GM21825 (cell line): ENCODE data around the gene IKZF4.
"Not testable (repeated sequence)": the region's sequence is repeated elsewhere in the genome, so short reads cannot be mapped to it uniquely, and the experiment has no call there.

Experiments used
- ATAC-seq: cut with Tn5 transposase; IDR thresholded peaks from one replicate; pipeline ENCODE4 v1.9.1; 2021; ENCODE audit warnings: mild to moderate bottlenecking, moderate library complexity; ENCODE audit not compliant: unreplicated experiment

Gene IKZF4

DNA sequence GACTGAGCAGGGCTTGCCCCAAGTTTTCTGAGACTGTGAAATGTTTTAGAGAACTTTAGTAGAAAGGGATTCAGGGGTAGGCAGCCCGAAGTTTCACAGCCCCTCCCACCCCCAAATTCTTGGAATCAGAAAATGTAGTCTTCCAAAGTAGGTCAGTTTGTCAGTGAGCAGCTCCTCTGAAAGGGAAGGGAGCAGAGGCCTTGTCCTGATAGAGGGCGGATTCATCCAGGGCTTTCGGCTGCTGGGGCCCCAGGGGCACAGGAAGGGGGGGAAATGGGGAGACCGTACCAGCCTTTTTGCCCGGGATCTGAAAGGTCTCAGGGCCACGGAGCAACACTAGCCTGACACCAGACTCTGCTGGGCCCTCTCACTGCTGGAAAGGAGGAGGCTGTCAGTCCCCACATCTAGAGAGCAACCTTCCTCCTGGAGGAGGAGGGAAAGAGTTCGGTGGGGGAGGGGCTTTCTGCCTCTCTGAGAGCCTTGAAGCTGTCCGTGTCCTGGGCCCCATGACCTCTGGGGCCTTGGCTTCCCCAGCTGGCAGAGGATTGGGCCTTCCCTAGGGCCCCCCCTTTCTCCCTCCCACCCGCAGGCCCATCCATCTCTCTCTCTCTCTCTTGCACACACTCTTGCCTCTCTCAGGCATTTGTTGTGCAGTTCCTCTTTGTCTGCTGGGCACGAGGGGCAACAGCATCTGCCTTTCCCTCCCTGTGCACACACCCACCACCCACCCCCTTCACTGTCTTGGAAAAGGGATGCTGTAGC, at the start of gene IKZF4:
TSS of gene IKZF4 (plus strand) at position 621 of the 762 bp plus-strand sequence. CDS start 451 bp downstream, outside the sequence.
- no peak for ATAC-seq

DNA sequence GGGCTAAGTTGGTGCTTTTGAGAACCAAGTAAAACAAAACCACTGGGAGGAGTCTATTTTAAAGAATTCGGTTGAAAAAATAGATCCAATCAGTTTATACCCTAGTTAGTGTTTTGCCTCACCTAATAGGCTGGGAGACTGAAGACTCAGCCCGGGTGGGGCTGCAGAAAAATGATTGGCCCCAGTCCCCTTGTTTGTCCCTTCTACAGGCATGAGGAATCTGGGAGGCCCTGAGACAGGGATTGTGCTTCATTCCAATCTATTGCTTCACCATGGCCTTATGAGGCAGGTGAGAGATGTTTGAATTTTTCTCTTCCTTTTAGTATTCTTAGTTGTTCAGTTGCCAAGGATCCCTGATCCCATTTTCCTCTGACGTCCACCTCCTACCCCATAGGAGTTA, 48.8 kb upstream of the IKZF4 start:
- ATAC-seq, result no peak

DNA sequence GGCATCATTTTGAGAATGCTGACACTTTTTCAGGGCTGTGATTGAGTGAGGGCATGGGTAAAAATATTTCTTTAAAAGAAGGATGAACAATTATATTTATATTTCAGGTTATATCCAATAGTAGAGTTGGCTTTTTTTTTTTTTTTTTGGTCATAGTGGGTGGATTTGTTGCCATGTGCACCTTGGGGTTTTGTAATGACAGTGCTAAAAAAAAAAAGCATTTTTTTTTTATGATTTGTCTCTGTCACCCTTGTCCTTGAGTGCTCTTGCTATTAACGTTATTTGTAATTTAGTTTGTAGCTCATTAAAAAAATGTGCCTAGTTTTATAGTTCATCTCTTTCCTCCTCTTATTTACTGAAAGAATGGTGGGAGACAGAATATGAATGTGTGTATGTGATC, 48.4 kb upstream of the IKZF4 start:
- ATAC-seq, result no peak

DNA sequence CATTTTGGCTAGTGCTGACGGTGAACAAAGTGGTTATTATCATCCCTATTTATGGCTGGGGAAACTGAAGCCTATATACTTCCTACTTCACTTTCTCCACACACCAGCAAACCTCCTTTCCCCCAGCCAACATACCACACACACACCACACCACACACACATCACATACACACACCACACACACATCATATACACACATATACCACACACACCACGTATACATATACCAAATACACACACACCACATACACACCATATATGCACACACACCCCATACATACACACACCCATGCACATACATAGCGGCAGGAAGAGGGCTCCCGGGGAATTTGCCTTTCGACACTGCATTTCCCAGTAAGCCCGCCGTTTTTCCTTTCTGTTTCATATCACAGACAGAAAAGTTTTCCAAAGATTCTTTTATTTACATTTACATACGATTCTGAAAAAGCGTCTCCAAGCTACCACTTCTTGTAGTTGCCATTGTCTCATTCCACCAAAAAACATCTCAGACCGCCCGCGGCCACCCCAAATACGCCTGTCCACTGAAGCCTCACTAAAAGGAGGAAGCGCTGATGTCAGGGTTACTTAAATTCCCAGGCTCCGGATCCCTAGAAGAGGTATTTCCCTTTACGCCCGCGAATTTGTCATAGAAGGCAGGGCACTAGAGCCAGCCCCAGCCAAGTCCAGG, 47.8 kb upstream of the IKZF4 start:
- no peak for ATAC-seq

DNA sequence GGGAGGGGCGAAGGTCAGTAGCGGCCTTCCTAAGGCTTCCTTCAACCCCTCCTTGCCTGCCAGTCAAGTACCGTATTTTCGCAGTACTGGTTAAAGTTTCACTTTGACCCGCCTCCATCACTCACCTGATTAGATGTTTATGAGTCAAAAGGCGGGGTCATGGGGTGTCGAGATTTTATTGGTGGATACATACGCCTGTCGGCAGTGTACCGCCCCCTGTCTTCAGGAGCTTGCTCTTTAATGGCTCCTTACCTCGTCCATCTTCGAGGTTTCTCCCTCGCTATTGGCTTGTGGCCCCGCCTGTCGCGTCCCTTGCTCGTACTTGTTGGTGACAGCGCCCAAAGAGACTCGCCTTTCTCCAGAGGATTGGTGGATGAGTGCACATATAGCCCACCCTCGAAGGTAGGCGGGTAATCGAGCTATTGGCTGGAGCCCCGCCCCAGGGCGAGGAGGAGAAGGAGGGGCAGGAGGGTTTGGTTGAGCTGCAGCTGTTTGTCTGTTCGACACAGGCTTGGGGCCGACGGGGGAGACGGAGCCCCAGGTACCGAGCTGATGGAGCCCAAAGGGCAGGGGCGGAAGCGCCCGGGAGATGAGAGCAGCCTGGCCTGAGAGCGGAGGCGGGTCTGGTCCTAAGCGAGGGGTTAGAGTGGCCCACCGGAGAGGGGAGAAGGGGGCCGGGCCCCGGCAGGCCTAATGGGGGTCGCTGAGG, 47.1 kb upstream of the IKZF4 start, which contains the start of gene RAB5B:
TSS of gene RAB5B (plus strand) at position 480 of the 709 bp plus-strand sequence. CDS start 12,883 bp downstream, outside the sequence.
- ATAC-seq, result peak; percentile 87

DNA sequence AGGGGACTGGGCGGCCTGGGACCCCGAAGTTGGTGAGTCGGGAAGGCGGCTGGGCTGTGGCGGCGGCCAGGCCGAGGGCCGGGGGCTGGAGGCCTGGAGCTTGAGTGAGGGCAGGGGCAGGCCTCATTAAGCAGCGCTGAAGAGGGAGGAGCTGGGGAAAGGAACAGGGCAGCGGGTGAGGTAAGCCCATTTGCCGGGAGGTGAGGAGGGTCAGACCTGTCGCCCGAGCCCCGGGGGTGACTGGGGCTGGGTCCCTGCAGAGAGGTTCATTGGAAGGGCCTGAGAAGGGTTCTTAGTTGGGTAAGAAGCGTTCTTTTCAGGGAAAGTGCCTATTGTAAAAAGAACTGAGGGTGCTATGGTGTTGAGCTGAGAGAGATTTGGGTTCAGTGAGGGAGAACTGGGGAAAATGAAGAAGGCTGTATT, 46.5 kb upstream of the IKZF4 start:
- ATAC-seq, result peak; percentile 11

DNA sequence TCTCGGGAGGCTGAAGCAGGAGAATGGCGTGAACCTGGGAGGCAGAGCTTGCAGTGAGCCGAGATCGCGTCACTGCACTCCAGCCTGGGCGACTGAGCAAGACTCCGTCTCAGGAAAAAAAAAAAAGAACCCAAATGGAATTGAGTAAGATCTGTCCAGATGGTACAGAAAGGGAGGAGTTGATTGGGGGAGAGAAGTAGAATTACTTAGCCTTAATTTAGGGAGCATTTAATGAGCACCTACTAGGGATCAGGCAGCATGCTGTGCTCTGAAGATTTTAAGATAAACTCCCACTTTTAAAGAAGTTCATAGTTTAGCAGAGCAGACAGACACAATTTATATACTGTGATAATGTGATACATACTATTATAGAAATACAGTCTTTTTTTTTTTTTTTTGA, 42.5 kb upstream of the IKZF4 start:
- ATAC-seq, result no peak

DNA sequence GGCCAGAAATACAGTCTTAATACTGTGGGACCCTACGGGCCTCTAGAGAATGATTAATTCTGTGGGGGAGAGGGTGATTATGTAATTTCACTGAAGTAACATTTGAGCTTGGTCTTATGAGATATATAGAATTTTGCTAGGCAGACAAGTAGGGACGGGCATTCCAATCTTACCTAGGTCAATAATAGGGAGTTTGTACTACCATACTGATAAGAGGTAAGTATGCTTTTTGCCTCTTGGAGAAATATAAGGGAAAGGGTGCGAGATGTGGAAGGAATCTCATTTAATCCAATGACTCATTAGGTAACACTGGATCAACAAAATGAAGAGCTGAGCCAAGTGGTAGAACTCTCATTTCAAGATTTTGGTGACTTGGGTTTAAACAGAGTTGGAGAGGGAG, 41.8 kb upstream of the IKZF4 start:
- ATAC-seq, result no peak

DNA sequence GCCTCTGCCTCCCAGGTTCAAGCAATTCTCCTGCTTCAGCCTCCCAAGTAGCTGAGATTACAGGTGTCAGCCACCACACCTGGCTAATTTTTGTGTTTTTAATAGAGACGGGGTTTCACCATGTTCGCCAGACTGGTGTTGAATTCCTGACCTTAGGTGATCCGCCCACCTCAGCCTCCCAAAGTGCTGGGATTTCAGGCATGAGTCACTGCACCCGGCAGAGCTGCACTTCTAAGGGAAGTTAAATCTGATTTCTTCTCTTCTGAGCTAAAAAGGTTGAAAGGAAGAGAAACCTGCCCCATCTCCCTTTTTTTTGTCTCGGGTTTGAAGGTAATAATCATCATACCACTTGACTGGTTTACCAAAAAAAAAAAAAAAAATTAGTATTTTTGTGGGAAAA, 39.0 kb upstream of the IKZF4 start:
- not testable (repeated sequence) for ATAC-seq

DNA sequence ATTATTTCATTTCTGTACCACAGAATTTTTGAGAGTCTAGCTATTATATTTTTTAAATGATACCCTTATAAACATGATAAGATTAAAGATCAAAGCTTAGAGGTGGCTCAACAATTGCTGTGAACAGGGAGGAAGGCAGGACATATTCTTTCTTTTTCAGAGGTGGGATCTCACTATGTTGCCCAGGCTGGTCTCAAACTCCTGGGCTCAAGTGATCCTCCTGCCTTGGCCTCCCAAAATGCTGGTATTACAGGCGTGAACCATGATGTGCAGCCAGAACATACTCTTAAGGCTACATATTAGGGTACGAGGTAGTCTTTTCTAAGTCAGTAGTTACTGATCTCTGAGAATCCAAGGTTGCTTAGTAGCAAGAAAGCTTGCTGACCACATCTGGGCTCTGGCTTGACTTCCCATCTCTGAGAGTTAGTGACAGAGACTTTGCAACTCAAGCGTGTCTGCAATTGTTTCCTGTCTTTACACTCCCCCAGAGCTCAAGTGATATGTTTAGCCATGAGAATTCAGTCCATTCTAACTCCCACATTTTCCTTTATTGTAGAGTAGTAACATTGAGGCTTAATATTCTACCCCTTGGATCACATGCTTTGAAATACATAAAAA, 38.4 kb upstream of the IKZF4 start:
- ATAC-seq, result peak; percentile 82

DNA sequence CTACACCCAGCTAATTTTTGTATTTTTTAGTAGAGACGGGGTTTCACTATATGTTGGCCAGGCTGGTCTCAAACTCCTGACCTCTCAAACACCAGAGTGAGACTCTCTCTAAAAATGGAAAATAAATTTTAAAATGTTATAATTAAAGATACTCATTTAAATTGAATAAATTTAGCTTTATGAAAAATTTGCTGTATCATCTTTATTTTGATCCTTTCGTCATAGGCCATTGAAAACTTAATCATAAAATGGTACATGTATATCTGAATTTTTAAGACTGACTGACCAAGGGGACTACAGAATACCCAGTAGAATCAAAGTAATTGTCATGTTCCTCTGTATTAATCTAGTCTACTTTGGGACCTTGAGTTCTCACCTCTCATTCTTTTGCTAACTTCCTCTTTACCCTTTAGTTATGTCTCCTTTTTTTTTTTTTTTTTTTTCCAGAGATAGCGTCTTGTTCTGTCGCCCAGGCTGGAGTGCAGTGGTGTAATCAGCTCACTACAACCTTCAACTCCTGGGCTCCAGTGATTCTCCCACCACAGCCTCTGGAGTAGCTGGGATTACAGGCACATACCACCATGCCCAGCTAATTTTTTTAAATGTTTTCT, 37.5 kb upstream of the IKZF4 start:
- ATAC-seq, result no peak

DNA sequence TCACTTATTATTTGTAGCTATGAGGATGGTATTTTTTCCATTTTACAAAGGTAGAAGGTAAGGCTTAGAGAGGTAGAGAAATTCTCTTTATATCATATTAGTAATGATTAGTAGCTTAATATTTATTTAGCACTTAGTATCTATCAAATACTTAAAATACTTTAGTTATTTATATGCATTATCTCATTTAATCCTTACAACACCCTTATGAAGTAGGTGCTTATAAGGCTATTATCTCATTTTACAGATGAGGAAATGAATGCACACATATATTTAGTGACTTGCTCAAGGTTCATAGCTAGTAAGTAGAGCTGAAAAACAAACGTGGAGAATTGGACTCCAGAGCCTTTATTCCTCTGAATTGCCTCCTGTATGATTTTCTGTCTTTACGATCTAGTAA, 36.0 kb upstream of the IKZF4 start:
- no peak for ATAC-seq

DNA sequence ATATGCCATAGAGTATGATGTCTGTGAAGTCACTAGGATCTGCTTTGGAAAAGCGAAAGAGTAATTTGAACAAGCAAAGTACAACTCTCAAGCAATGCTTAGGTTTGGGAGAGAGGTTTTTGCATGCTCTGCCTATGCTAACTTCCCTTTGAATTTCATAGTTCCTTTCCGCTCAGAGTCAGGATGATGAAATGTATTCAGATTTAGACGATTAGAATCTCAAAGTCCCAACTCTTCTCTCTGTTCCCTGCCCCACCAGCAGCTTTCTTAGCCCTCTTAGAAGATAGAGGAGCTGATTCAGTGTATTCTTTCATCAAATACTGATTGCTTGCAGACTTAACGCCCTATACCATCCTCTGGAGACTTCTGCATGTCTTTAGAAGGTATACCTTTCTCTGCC, 35.5 kb upstream of the IKZF4 start:
- no peak for ATAC-seq

DNA sequence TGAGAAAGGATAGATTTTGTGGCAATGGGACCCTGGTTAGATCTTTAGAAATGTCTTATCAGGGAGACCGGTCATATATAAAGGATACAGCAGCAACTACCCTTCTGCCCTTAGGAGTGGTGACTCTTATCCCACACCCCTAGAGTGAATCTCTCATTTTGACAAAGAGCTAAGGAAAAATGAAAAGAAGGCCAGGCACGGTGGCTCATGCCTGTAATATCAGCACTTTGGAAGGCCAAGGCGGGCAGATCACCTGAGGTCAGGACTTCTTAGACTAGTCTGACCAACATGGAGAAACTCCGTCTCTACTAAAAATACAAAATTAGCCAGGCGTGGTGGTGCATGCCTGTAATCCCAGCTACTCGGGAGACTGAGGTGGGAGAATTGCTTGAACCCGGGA, 34.9 kb upstream of the IKZF4 start:
- ATAC-seq, result not testable (repeated sequence)

DNA sequence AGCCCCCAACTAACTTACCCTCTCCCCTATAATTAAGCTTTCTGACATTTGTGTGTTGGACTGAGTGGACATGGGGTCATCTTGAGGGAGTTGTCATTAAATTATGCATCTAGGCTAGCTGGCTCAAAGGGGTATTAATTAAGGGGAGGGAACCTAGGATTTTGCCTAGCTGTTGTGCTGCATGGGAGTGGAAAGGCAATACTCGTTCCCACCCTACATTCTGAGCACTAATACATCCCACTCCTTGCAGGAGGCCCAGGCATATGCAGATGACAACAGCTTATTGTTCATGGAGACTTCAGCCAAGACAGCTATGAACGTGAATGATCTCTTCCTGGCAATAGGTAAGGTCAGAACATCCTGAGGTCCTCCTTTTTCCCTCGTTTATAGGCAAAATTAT, 29.7 kb upstream of the IKZF4 start:
- ATAC-seq, result no peak

DNA sequence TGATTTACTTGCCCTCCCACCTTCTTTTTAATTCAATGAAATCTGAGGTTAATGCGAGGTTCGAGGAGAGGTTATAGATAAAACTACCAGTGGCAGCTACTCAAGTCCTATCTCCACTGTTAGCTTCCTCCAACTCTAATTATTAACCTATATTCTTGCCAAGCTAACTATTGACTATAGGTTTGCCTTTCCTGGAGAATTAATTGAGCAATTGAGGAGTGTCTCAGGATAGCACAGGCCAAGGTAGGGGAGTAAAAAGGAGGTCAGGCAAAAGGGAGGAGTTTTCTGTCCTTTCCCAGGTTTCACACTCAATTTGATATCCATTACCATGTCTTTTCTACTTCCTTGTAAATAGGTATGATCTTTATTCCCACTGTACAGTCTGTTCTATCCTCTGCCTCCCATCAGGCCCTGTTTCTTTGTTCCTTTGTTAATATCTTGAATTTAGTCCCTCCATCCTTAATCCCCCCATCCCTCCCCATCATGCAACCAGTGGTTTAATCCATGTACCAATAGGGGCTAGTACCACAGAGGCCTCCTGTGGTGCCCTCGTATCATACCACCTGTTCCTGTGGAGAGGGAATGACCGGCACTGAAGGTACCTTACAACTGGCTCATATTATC, 27.5 kb upstream of the IKZF4 start:
- ATAC-seq, result no peak

DNA sequence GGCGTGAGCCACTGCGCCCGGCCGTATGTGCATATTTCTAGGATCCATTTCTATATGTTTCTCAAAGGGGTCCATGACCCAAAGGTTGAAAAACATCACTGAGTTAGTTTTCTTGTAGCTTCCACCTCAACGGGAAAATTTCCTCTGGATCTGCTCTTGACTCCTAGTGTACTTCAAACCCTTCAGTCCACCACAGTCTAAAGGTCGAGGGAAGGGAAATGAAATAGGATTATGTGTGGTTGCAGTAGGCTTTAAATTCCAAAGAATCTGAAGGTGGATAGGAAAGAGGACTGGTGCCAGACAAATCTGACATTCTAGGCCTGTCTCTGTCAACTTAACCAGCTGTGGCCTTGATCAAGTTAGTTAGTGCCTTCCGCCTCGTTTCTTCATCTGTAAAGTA, 25.5 kb upstream of the IKZF4 start:
- no peak for ATAC-seq

DNA sequence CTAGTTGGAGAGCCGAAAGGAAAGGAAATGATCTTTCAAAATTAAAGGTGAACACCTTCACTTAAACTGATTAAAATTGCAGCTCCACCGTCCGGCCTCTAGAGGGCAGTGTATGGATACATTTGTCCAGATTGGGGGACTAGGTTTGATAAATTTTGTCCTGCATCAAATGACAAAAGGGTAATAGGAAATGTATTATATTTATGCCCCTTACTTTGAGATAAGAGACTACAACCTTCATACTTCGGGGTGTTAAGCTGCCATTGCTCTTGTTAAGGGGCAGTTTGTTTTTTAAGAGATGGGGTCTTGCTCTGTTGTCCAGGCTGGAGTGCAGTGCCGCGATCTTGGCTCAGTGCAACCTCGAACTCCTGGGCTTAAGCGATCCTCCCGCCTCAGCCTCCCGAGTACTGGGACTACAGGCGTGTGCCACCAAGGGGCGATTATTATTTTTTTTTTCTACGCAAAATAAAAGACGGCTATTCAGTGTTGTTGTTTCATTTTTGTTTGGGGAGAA, 24.6 kb upstream of the IKZF4 start:
- no peak for ATAC-seq

DNA sequence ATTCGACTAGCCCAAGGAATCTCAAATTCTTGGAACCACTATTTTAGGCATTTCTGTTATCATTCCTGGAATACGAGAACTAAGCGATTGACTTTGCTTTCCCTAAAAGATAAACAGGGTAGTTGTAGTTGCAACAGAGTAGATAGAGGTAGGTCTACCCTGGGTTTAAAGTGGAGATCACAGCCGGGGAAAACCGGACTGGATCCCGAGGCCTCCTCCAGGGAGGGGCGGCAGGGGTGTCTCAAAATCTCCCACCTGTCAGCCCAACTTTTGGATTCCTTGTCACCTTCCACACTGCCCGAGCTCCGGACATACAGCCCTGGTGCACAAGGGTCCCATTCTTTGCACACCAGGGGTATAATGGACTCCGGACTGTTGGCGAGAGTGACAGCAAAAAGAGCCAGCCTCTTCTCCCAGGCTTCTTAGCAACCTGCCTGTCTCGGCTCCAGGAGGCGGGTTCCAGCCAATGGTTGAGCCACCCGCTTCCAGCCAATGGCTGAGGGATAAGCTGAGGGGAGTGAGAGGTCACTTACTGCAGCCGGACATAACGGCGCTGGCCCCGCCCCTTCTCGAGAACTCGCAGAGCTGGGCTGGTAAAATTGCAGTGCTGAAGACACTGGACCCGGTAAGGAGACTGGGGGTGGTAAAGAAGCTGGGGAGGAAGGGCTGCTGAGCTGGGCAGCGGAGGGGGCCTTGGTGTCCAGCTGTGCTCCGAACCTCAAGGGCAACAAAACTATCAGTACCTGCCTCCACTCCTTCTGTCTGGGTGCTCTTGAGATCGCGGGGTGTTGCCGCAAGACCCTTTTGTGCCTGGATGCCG, 23.9 kb upstream of the IKZF4 start, which contains the start of gene SUOX:
TSS of gene SUOX (plus strand) at position 562 of the 820 bp plus-strand sequence. CDS start 4,946 bp downstream, outside the sequence.
- peak; percentile 98 for ATAC-seq
